ENCODE measurements around the gene MRPS18A. TPM values are rescaled to one million over a fixed set of nuclear protein-coding genes. Genes with fewer than 3 reads are reported as not detected.

The MRPS18A gene
- total and polyA plus RNA-seq, 2 of the 13 experiments (the other 11 are each of a cell fraction or from before 2014, with no cell fraction given): 87.8 to 89.1 TPM

DNA sequence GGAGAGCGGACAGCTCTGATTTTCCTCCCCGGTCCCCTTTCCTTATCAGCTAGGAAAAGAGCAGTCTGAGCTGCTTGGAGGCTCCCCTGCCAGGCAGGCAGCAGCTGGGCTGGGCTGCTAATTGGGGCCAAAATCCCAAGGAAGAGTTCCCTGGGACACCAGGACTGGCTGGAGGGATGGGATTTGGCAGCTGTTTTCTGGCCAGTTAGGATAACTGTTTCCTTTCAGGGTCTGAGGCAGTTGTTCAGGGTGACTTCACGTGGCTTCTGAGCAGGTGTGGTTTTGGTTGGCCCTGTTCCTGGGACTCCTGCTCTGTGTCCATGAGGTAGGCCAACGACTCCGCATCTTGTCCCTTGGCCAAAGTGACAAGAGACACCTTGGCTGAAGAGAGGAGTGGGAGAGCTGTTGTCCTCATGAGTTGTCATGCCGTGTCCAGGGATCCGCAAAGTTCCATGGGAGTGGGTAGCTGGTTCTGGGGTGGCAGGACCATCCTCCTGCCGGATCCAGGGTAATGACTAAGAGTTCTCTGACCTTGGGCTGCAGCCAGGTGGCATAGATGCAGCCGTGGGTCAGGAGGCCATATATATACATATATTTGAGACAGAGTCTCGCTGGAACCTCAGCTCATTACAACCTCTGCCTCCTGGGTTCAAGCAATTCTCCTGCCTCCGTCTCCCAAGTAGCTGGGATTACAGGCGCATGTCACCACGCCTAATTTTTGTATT, 21.2 kb downstream of the MRPS18A start:
- 17% methylated on average over 7 of the region's 13 CpGs for WGBS (ENCODE audit: low lambda C conversion rate)
- peaks cover 52% of the 10 kb centered on the region for H3K4me1 ChIP-seq (ENCODE audit: insufficient read depth, low read length)
- POLR2A ChIA-PET: interaction anchor here (2.4 kb wide), 1 partner anchor 31 kb away, joined by 9 read pairs; the partner anchor contains the start of gene MAD2L1BP
- H3K27me3 ChIP-seq (ENCODE audit: control insufficient read depth in 1 of 2, insufficient read depth in 2 of 2, low read length in 2 of 2): peaks cover 2 to 27% of the 10 kb centered on the region in 2 experiments; a peak in 4 of 5 replicates
- intact Hi-C loops (cut with micrococcal nuclease; ENCODE audit: unreplicated experiment) (loop anchor here (2.0 to 10.0 kb wide), 5 partner anchors 58 to 284 kb away; no protein-coding TSS in a partner anchor), in situ Hi-C loops (cut with HindIII; ENCODE audit: extremely low pct_ligation_motif_present, low pct_unique_long_range_greater_than_20kb) (loop anchor here (5.0 kb wide), 1 partner anchor 411 kb away; no protein-coding TSS in a partner anchor)
- H3K9me3 ChIP-seq (ENCODE audit: low read length): no peaks in the 10 kb centered on the region
- TF ChIP-seq, protein P1, sequence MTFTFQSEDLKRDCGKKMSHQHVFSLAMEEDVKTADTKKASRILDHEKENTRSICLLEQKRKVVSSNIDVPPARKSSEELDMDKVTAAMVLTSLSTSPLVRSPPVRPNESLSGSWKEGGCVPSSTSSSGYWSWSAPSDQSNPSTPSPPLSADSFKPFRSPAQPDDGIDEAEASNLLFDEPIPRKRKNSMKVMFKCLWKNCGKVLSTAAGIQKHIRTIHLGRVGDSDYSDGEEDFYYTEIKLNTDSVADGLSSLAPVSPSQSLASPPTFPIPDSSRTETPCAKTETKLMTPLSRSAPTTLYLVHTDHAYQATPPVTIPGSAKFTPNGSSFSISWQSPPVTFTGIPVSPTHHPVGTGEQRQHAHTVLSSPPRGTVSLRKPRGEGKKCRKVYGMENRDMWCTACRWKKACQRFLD (CRISPR knock-in tag; IDR thresholded peaks at IDR 0.05; ENCODE audit: borderline replicate concordance): no peak
- no peak for TF ChIP-seq ZNF775 (CRISPR knock-in tag; IDR thresholded peaks at IDR 0.05; ENCODE audit: borderline replicate concordance)
- no peak for TF ChIP-seq ATF7-NPFF (CRISPR knock-in tag; IDR thresholded peaks at IDR 0.05; ENCODE audit: low read depth)
- TF ChIP-seq ZFY (CRISPR knock-in tag; IDR thresholded peaks at IDR 0.05): no peak
- TF ChIP-seq PHF5A (CRISPR knock-in tag; IDR thresholded peaks at IDR 0.05; ENCODE audit: low read depth, unreplicated experiment): no peak
- TF ChIP-seq ZNF510 (CRISPR knock-in tag; IDR thresholded peaks at IDR 0.05; ENCODE audit: low read depth): no peak
- no peak for TF ChIP-seq NFYB (CRISPR knock-in tag; IDR thresholded peaks at IDR 0.05)
- TF ChIP-seq, protein P2, sequence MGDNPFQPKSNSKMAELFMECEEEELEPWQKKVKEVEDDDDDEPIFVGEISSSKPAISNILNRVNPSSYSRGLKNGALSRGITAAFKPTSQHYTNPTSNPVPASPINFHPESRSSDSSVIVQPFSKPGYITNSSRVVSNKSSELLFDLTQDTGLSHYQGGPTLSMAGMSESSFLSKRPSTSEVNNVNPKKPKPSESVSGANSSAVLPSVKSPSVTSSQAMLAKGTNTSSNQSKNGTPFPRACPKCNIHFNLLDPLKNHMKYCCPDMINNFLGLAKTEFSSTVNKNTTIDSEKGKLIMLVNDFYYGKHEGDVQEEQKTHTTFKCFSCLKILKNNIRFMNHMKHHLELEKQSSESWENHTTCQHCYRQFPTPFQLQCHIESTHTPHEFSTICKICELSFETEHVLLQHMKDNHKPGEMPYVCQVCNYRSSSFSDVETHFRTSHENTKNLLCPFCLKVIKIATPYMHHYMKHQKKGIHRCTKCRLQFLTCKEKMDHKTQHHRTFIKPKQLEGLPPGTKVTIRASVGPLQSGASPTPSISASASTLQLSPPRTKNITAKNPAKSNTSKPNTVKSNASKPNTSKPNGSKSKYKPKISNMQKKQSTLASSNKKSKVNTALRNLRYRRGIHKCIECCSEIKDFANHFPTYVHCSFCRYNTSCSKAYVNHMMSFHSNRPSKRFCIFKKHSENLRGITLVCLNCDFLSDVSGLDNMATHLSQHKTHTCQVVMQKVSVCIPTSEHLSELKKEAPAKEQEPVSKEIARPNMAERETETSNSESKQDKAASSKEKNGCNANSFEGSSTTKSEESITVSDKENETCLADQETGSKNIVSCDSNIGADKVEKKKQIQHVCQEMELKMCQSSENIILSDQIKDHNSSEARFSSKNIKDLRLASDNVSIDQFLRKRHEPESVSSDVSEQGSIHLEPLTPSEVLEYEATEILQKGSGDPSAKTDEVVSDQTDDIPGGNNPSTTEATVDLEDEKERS (CRISPR knock-in tag; IDR thresholded peaks at IDR 0.05): 0 out of 2 replicates have a peak, but pooled peaks have one; percentile 5
- TF ChIP-seq ZNF605 (CRISPR knock-in tag; IDR thresholded peaks at IDR 0.05): peak; percentile 59; the same call in 1 of the 2 replicates
- TF ChIP-seq, protein P3, sequence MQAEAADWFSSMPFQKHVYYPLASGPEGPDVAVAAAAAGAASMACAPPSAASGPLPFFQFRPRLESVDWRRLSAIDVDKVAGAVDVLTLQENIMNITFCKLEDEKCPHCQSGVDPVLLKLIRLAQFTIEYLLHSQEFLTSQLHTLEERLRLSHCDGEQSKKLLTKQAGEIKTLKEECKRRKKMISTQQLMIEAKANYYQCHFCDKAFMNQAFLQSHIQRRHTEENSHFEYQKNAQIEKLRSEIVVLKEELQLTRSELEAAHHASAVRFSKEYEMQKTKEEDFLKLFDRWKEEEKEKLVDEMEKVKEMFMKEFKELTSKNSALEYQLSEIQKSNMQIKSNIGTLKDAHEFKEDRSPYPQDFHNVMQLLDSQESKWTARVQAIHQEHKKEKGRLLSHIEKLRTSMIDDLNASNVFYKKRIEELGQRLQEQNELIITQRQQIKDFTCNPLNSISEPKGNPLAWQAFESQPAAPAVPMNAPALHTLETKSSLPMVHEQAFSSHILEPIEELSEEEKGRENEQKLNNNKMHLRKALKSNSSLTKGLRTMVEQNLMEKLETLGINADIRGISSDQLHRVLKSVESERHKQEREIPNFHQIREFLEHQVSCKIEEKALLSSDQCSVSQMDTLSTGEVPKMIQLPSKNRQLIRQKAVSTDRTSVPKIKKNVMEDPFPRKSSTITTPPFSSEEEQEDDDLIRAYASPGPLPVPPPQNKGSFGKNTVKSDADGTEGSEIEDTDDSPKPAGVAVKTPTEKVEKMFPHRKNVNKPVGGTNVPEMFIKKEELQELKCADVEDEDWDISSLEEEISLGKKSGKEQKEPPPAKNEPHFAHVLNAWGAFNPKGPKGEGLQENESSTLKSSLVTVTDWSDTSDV (CRISPR knock-in tag; IDR thresholded peaks at IDR 0.05): no peak
- TF ChIP-seq HHEX (CRISPR knock-in tag; IDR thresholded peaks at IDR 0.05): no peak
- no peak for TF ChIP-seq ZNF781 (CRISPR knock-in tag; IDR thresholded peaks at IDR 0.05; ENCODE audit: borderline replicate concordance, not compliant biosample characterization)
- H3K36me3 ChIP-seq (replicated peaks in 1 of 2; ENCODE audit: control insufficient read depth in 1 of 2, insufficient read depth in 2 of 2, low read length in 2 of 2): peaks cover 4 to 8% of the 10 kb centered on the region in 2 experiments; a peak in 3 of 5 replicates
- DNase-seq (ENCODE audit: low spot score) (no peak), ATAC-seq (no peak), FAIRE-seq (no peak)
- no peak overlapping the region for H3K27ac ChIP-seq (ENCODE audit: extremely low read length, insufficient read depth, low read length)
- no peak overlapping the region for H3K4me3 ChIP-seq (replicated peaks in 1 of 3; ENCODE audit: insufficient read depth in 1 of 3, low read depth in 2 of 3, low read length in 3 of 3)
- BruUV-seq (replicated peaks): no TSS peak
- H3K4me2 ChIP-seq (ENCODE audit: low read depth, low read length): no peak overlapping the region
- H3K9ac ChIP-seq (ENCODE audit: insufficient read depth, low read depth, low read length): no peak overlapping the region
- H2AFZ ChIP-seq (ENCODE audit: low read length): no peak overlapping the region
- no peaks in the 10 kb centered on the region for H4K20me1 ChIP-seq (ENCODE audit: insufficient read depth, low read length)
- CTCF ChIA-PET (ENCODE audit: low intra/inter-chr PET ratio, low total read pairs): interaction anchor here (0.8 to 2.3 kb wide), 6 partner anchors 33 to 413 kb away, joined by 3 to 16 read pairs (median 4); no protein-coding TSS in a partner anchor
- H3K79me2 ChIP-seq (ENCODE audit: insufficient read depth, low read length): no peaks in the 10 kb centered on the region

All from HepG2 (cell line).